Measurements from ENCODE around the gene KLHDC9.

Gene KLHDC9

GRCh38 chr1:161132410-161133219 is 34.5 kb downstream of the KLHDC9 start, which contains the start of gene DEDD:
TSS of gene DEDD (minus strand) at chr1:161132667. CDS start at chr1:161124462, 8,205 bp downstream.
- TF ChIP-seq ZNF274 (IDR thresholded peaks at IDR 0.05; ENCODE audit: low read depth, low read length): no peak
- peak; percentile 99 for TF ChIP-seq YY1 (IDR thresholded peaks at IDR 0.05; ENCODE audit: insufficient read depth, insufficient read length)
- peak; percentile 96 for DNase-seq (ENCODE audit: low read depth, low spot score)
- H3K9me3 ChIP-seq (ENCODE audit: insufficient read depth, low read length): no peaks in the 10 kb centered on the region
- no peaks in the 10 kb centered on the region for H3K4me1 ChIP-seq (ENCODE audit: insufficient read depth, insufficient read length)
- peaks cover 63% of the 10 kb centered on the region for H3K36me3 ChIP-seq (ENCODE audit: insufficient read depth, insufficient read length, low read length)
- H3K4me3 ChIP-seq (ENCODE audit: insufficient read length, low read depth): peak within 1 kb of the TSS; percentile 81
- H3K27me3 ChIP-seq (ENCODE audit: insufficient read depth, insufficient read length): no peaks in the 10 kb centered on the region
- peak within 1 kb of the TSS; percentile 92 for H3K9ac ChIP-seq (ENCODE audit: insufficient read length, low read depth)

DNA sequence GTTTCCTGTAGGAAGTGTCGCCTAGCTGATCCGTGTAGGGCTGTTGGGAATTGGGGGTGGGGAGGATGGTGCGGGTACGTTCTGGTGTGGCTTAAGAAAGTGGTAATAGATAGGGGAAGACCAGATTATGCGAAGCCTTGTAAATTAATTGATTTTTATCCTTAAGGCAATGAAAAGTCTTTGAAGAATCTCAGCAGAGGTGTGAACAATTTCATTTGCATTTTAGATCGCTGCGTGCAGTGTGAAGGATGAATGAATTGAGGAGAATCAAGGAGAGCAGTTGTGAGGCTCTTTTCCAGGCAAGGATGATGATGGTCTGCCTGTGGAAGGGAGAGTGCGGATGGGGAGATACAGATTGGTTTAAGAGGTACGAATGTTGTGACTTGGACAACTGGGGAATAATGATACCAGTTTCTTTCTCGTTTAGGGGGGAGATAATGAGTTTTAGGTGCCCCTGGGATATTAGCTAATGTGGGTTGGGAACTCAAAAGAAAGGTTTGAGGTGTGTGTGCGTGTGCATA is 35.1 kb downstream of the KLHDC9 start:
- DNase-seq (ENCODE audit: low read depth, low spot score): no peak
- peak overlapping the region; percentile 77 for H3K4me3 ChIP-seq (ENCODE audit: insufficient read length, low read depth)
- H3K9ac ChIP-seq (ENCODE audit: insufficient read length, low read depth): peak overlapping the region; percentile 92
- no peaks in the 10 kb centered on the region for H3K27me3 ChIP-seq (ENCODE audit: insufficient read depth, insufficient read length)
- TF ChIP-seq YY1 (IDR thresholded peaks at IDR 0.05; ENCODE audit: insufficient read depth, insufficient read length) (no peak), ZNF274 (IDR thresholded peaks at IDR 0.05; ENCODE audit: low read depth, low read length) (no peak), SUZ12 (IDR thresholded peaks at IDR 0.05; ENCODE audit: extremely low read depth, insufficient read depth, insufficient read length) (no peak)
- peaks cover 62% of the 10 kb centered on the region for H3K36me3 ChIP-seq (ENCODE audit: insufficient read depth, insufficient read length, low read length)
- no peaks in the 10 kb centered on the region for H3K9me3 ChIP-seq (ENCODE audit: insufficient read depth, low read length)
- H3K4me1 ChIP-seq (ENCODE audit: insufficient read depth, insufficient read length): no peaks in the 10 kb centered on the region

- no peak overlapping the region for H3K9ac ChIP-seq (ENCODE audit: insufficient read length, low read depth)
- no peak for TF ChIP-seq SUZ12 (IDR thresholded peaks at IDR 0.05; ENCODE audit: extremely low read depth, insufficient read depth, insufficient read length)
- no peak for TF ChIP-seq YY1 (IDR thresholded peaks at IDR 0.05; ENCODE audit: insufficient read depth, insufficient read length)
- no peak for TF ChIP-seq ZNF274 (IDR thresholded peaks at IDR 0.05; ENCODE audit: low read depth, low read length)
These were observed 39.7 kb downstream of the KLHDC9 start for GRCh38 chr1:161137881-161138280.

GRCh38 chr1:161138431-161138830 is 40.3 kb downstream of the KLHDC9 start:
- H3K4me1 ChIP-seq (ENCODE audit: insufficient read depth, insufficient read length): peaks cover 2% of the 10 kb centered on the region
- TF ChIP-seq YY1 (IDR thresholded peaks at IDR 0.05; ENCODE audit: insufficient read depth, insufficient read length): no peak
- TF ChIP-seq ZNF274 (IDR thresholded peaks at IDR 0.05; ENCODE audit: low read depth, low read length): no peak
- TF ChIP-seq SUZ12 (IDR thresholded peaks at IDR 0.05; ENCODE audit: extremely low read depth, insufficient read depth, insufficient read length): no peak
- H3K9me3 ChIP-seq (ENCODE audit: insufficient read depth, low read length): no peaks in the 10 kb centered on the region
- no peak overlapping the region for H3K4me3 ChIP-seq (ENCODE audit: insufficient read length, low read depth)
- H3K27me3 ChIP-seq (ENCODE audit: insufficient read depth, insufficient read length): no peaks in the 10 kb centered on the region
- no peak for DNase-seq (ENCODE audit: low read depth, low spot score)
- H3K9ac ChIP-seq (ENCODE audit: insufficient read length, low read depth): no peak overlapping the region
- H3K36me3 ChIP-seq (ENCODE audit: insufficient read depth, insufficient read length, low read length): peaks cover 58% of the 10 kb centered on the region

More at GRCh38 chr1:161137881-161138280, 39.7 kb downstream of the KLHDC9 start:
- H3K4me3 ChIP-seq (ENCODE audit: insufficient read length, low read depth): no peak overlapping the region
- DNase-seq (ENCODE audit: low read depth, low spot score): no peak
- no peaks in the 10 kb centered on the region for H3K27me3 ChIP-seq (ENCODE audit: insufficient read depth, insufficient read length)
- peaks cover 2% of the 10 kb centered on the region for H3K4me1 ChIP-seq (ENCODE audit: insufficient read depth, insufficient read length)
- H3K9me3 ChIP-seq (ENCODE audit: insufficient read depth, low read length): no peaks in the 10 kb centered on the region
- H3K36me3 ChIP-seq (ENCODE audit: insufficient read depth, insufficient read length, low read length): peaks cover 57% of the 10 kb centered on the region

DNA sequence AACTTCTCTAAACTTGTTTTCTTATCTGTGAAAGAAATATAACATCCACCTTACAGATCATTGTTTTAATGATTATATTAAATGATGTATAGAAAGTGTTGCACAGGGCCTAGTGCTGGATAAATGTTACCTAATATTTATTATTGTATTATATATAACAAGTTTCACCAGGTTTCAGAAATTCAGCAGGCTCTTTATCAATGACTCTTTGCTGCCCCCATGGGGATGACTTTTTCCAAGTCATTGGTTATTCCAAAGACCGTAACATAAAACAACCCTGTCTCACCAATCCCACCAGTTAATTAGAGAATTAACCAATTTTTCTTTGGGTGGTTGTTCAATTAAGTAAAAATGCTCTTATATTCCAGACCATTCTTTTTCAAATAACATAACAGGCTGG is 41.6 kb downstream of the KLHDC9 start:
- DNase-seq (ENCODE audit: low read depth, low spot score): no peak
- TF ChIP-seq SUZ12 (IDR thresholded peaks at IDR 0.05; ENCODE audit: extremely low read depth, insufficient read depth, insufficient read length): no peak
- no peak for TF ChIP-seq ZNF274 (IDR thresholded peaks at IDR 0.05; ENCODE audit: low read depth, low read length)
- TF ChIP-seq YY1 (IDR thresholded peaks at IDR 0.05; ENCODE audit: insufficient read depth, insufficient read length): no peak
- peaks cover 2% of the 10 kb centered on the region for H3K4me1 ChIP-seq (ENCODE audit: insufficient read depth, insufficient read length)
- H3K27me3 ChIP-seq (ENCODE audit: insufficient read depth, insufficient read length): no peaks in the 10 kb centered on the region
- H3K9ac ChIP-seq (ENCODE audit: insufficient read length, low read depth): no peak overlapping the region
- peaks cover 57% of the 10 kb centered on the region for H3K36me3 ChIP-seq (ENCODE audit: insufficient read depth, insufficient read length, low read length)
- H3K9me3 ChIP-seq (ENCODE audit: insufficient read depth, low read length): no peaks in the 10 kb centered on the region
- no peak overlapping the region for H3K4me3 ChIP-seq (ENCODE audit: insufficient read length, low read depth)

GRCh38 chr1:161140755-161141400 is 42.7 kb downstream of the KLHDC9 start:
- Histone ChIP-seq H3K27me3 (ENCODE audit: insufficient read depth, insufficient read length) (no peaks in the 10 kb centered on the region), H3K36me3 (ENCODE audit: insufficient read depth, insufficient read length, low read length) (peaks cover 46% of the 10 kb centered on the region), H3K9me3 (ENCODE audit: insufficient read depth, low read length) (no peaks in the 10 kb centered on the region), H3K4me3 (ENCODE audit: insufficient read length, low read depth) (no peak overlapping the region), H3K4me1 (ENCODE audit: insufficient read depth, insufficient read length) (peaks cover 2% of the 10 kb centered on the region), H3K9ac (ENCODE audit: insufficient read length, low read depth) (no peak overlapping the region)
- DNase-seq (ENCODE audit: low read depth, low spot score): no peak
- TF ChIP-seq SUZ12 (IDR thresholded peaks at IDR 0.05; ENCODE audit: extremely low read depth, insufficient read depth, insufficient read length): no peak
- TF ChIP-seq ZNF274 (IDR thresholded peaks at IDR 0.05; ENCODE audit: low read depth, low read length): no peak
- no peak for TF ChIP-seq YY1 (IDR thresholded peaks at IDR 0.05; ENCODE audit: insufficient read depth, insufficient read length)

DNA sequence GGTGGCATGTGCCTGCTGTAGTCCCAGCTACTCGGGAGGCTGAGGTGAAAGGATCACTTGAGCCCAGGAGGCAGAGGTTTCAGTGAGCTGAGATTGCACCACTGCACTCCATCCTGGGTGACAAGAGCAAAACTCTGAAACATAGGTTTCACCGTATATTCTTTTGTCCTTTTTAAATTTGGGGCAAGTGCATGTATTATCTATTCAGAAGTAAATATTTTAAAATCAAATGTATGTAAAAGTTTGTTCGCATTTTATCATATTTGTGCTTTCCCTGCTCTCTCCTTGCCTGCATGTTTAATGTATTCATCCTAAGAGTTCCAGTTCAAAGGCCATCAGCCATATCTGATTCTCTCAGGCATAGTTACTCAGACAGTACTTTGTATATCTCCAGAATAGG is 47.7 kb downstream of the KLHDC9 start:
- no peaks in the 10 kb centered on the region for H3K27me3 ChIP-seq (ENCODE audit: insufficient read depth, insufficient read length)
- no peaks in the 10 kb centered on the region for H3K9me3 ChIP-seq (ENCODE audit: insufficient read depth, low read length)
- no peak overlapping the region for H3K9ac ChIP-seq (ENCODE audit: insufficient read length, low read depth)
- peaks cover 4% of the 10 kb centered on the region for H3K4me1 ChIP-seq (ENCODE audit: insufficient read depth, insufficient read length)
- peaks cover 11% of the 10 kb centered on the region for H3K36me3 ChIP-seq (ENCODE audit: insufficient read depth, insufficient read length, low read length)
- no peak overlapping the region for H3K4me3 ChIP-seq (ENCODE audit: insufficient read length, low read depth)
- no peak for TF ChIP-seq YY1 (IDR thresholded peaks at IDR 0.05; ENCODE audit: insufficient read depth, insufficient read length)
- TF ChIP-seq ZNF274 (IDR thresholded peaks at IDR 0.05; ENCODE audit: low read depth, low read length): no peak
- TF ChIP-seq SUZ12 (IDR thresholded peaks at IDR 0.05; ENCODE audit: extremely low read depth, insufficient read depth, insufficient read length): no peak
- no peak for DNase-seq (ENCODE audit: low read depth, low spot score)

Data from NT2/D1 (cell line).